Measurements from ENCODE around the gene KLK15.
"Not testable (repeated sequence)": the region's sequence is repeated elsewhere in the genome, so short reads cannot be mapped to it uniquely, and the experiment has no call there.

Gene KLK15

GRCh38 chr19:50820086-50820485 is 13.3 kb downstream of the KLK15 start:
- DNase-seq, result no peak

- no peak for DNase-seq
Measured at GRCh38 chr19:50819636-50820035, 13.7 kb downstream of the KLK15 start.

- no peak for DNase-seq
Measured at GRCh38 chr19:50818859-50819472, 14.4 kb downstream of the KLK15 start.

DNA sequence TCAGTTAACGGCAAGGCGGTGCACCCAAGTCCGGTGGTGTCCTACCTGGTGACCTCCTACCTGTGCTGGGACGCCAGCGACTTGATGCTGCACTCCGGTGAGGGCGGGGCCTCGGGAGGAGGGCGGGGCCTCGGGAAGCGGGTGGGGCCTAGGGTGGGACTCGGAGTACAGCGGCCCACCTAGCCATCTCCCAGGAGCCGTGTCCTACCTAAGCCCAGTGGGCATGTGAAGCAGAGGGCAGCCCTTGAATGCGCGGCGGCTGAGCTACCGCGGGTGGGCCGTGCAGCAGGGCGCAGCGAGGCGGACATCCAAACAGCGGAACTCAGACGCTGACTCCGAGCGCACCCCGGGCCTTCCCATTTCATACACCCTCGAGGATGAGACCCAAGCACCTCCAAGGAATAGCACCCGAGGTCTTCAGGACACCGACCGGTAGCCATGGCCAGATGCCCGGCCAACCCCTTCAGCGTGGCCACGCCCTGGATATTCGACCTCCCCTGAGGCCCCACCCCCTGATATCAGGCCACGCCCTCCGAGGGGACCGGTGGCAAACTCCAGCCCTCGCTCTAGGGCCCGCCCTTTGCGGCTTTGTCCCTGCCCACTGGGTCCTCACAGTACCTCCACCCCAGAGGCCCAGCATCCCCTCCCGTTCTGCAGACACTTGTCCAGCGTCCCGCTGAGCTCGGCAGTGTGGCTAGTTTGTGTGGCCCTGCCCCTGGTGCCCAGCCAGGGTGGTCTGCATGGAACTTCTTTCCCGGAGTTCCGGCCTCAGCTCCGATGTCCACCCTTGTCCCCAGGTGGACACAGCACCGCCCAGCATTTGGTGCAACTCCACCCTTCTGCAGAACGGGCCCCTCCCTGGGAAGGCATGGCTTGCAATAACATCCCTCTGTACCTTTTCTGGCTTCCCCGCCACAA is 15.2 kb downstream of the KLK15 start:
- peak; percentile 72 for DNase-seq

- no peak for DNase-seq
Measured at GRCh38 chr19:50815439-50815838, 17.9 kb downstream of the KLK15 start.

- DNase-seq, result no peak
Measured at GRCh38 chr19:50814883-50815282, 18.5 kb downstream of the KLK15 start.

DNA sequence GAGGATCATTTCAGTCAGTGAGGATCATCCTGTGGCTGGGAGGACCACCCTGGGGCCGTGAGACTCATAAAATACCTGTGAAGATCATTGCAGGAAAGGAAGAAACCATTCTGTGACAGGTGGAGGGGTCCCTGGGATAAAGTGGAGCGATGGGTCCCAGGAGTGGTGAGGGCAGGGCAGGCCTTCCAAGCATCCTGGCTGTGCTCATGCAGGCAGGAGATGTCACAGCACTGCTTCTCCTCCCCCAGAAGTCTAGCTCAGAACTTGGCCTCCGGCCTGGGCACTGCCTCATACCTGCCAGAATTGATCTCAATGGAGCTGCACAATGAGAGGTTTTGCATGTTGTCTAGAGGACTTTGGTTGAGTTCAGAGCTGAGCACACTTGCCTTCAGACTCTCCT is 20.9 kb downstream of the KLK15 start:
- no peak for DNase-seq

DNA sequence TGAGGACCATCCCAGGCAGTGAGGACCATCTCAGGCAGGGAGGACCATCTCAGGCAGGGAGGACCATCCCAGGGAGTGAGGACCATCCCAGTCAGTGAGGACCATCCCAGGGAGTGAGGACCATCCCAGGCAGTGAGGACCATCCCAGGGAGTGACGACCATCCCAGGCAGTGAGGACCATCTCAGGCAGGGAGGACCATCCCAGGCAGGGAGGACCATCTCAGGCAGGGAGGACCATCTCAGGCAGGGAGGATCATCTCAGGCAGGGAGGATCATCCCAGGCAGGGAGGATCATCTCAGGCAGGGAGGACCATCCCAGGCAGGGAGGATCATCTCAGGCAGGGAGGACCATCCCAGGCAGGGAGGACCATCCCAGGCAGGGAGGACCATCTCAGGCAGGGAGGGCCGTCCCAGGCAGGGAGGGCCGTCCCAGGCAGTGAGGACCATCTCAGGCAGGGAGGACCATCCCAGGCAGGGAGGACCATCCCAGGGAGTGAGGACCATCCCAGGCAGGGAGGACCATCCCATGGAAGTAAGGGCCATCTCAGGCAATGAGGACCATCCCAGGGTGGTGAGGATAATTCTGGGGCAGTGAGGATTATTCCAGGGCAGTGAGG is 21.6 kb downstream of the KLK15 start:
- not testable (repeated sequence) for DNase-seq

DNA sequence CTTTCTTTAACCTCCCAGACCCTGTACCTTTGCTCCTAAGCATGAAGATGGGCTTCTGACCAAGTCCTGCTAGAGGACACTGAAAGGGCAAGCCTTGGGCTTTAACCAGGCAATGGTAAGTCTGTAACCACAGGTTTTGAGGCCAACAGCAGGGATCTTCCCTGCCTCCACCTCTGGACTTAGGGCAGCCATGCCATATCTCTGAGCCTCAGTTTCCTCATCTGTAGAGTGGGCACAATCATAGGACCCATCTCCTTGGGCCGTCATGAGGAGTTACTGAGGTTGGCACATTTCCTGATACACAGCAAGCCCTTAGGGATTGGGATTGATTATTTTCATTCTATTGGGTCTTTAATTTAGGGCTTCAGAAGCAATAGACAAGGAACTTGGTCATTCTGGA is 24.5 kb downstream of the KLK15 start:
- DNase-seq, result no peak

- peak; percentile 99 for DNase-seq
Measured at GRCh38 chr19:50804420-50805272, 28.7 kb downstream of the KLK15 start.

DNA sequence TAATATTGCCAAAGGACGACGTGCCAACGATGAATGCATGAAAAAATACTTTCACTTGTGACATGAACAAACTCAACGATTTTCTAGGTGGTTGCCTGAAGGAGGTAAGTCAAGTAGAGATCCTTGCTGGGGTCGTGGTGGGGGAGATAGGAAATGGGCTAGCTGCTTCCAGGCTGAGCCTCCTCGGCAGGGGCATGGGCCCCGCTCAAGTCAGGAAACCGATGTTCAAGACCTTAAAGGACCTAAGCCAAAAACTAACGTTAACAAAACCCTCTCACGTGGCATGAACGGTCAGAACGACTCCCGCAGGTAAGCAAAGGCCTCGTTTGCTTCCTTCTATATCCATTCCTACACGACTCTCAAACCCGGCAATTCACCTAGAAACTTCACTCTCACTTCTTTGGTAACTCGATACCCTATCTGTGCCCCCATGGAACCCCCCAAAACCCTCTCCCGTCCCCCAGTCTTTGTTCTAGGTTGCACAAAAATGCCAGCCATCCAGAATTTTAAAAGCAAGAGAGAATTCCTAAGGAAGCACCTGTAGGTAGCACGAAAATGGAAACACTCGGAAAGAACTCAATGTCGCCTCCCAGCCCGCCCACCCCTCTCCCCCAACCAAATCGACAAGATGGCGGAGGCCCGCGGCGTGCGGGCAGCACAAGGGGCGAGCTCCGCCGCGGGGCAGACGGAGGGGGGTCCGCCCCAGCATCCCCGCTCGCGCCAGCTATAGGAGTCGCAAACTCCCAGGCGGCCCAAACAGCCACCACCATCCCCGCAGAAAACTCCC is 29.5 kb downstream of the KLK15 start:
- peak; percentile 53 for DNase-seq

- no peak for DNase-seq
Measured at GRCh38 chr19:50801107-50801506, 32.3 kb downstream of the KLK15 start.

GRCh38 chr19:50799547-50799851 is 33.9 kb downstream of the KLK15 start:
- DNase-seq, result no peak

GRCh38 chr19:50798659-50799546 is 34.5 kb downstream of the KLK15 start:
- no peak for DNase-seq

DNA sequence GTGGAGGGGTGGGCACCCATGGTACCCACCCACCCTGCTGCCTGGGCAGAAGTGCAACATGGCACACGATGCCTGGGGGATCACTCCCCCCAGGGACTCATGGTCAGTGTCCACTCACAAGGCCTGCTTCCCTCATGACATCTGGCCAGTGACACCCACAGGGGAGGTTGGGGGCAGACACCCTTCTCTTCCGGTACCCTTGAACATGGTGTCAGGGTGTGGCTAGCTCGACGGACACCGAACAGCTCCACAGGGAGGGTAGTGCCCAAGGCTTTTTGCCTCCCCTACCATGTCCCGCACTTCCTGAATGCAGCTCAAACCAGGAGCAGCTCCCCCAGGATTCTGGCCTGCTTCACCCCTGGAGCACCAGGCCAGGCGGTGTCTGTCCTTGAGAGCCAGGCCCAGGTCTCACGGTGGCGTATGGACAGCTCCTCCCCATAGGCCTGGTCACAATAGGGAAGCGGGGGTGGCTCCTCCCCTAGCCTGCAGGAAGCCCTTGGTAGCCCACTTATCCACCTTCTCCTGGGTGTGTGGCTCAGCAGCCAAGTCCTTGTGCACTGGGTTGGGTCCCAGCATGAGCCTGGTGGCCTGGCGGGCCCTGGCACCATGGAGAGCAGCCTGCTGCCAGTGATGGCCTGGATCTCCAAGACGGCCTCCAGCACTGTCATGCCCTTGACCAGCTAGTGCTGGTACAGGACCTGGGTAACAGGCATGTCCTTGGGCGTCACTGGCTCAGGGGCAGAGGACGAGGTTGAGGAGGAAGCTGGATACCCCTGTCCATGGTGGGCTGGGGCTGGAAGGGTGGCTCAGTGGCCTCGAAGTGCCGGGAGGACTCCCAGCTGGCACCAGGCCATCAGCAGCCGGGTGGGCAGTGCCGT is 35.4 kb downstream of the KLK15 start:
- no peak for DNase-seq

DNA sequence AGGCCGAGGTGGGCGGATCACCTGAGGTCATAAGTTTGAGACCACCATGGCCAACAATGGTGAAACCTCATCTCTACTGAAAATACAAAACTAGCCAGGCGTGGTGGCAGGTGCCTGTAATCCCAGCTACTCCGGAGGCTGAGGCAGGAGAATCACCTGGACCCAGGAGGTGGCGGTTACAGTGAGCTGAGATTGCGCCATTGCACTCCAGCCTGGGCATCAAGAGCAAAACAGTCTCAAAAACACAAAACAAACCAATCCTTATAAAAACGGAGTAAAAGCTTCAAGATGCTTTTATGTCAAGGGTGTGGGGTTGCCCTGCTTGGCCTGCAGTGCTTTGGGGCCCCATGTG is 36.0 kb downstream of the KLK15 start:
- no peak for DNase-seq

DNA sequence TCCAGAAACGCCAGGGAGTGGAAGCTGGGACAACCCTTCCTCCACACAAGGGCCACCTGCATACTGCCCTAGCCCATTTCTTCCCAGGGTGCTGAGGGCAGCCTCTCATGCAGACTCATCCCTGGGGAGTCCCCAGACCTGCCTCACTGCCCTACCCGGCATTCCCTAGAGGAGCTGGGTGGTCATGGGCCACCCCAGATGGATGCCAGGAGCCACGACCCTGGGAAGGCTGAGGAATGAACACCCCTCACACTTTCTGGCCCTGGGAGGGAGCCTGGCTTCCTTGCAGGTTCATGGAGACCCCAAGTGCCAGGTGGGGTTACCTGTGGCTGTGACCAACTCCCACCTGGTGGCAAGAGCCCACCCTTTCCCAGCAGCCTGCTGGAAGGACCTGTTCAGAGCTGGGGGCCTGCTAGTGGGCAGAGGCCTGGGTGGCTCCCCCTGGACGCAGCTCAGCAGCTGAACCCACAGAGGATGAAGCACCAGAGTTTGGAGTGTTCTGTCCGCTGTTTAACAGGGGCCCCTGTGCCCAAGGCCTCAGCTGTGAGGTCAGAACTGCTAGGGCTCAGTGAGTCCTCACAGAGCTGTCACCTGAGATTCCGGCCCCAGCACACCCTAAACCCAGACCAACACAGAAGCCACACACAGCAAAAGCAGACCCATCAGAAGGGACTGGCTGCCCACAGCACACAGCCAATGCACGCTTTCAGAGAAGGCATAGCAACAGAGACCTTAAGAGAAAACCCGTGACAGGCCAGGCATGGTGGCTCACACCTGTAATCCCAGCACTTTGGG is 36.5 kb downstream of the KLK15 start:
- no peak for DNase-seq

- no peak for DNase-seq
Measured at GRCh38 chr19:50796128-50796633, 37.2 kb downstream of the KLK15 start.

DNA sequence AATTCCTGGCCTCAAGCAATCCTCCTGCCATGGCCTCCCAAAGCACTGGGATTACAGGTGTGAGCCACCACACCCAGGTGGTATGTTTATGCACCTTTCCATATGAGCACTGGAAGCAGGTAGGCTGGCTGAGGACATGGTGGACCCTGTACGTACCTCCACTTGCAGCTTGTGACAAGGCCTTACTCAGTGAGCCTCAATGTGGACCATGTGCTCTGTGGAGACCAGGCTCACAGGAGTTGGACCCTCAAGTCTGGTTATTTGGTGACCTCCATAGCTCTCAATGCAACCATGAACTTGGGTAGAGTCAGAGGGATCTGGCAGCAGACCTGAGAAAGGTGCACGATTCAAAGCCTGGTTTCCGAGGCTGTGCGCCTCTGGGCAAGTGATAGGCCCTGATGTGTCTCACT is 37.7 kb downstream of the KLK15 start:
- no peak for DNase-seq
